ENCODE data around the gene SLC2A9.
"Not testable (repeated sequence)": the region's sequence is repeated elsewhere in the genome, so short reads cannot be mapped to it uniquely, and the experiment has no call there.

The SLC2A9 gene

DNA sequence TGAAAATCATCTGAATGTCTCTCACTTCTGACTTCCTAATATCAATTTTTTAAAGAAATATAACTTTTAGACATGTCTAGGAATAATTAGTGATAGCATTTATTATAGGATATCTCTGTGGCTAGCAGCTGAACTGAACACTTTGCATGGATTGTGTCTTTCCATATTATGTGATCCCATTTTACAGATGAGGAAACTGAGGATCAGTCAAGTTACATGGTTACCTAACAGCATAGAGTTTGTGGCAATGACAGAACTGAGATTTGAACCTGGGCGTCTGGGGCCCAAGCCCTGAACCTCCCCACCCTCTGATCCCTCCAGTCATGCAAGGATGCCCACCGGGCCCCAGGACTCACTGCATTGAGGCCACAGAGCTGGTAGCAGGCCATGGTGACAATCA is 101.3 kb downstream of the SLC2A9 start:
- H3K4me1 ChIP-seq (ENCODE audit: insufficient read depth, low read length), result 0 out of 2 replicates have a peak, but pooled peaks cover 7% of the 10 kb centered on the region
- H3K9ac ChIP-seq (ENCODE audit: low read depth, low read length), result no peak overlapping the region
- no peaks in the 10 kb centered on the region for H3K9me3 ChIP-seq (ENCODE audit: control insufficient read depth, insufficient read depth, low read length)
- H3K36me3 ChIP-seq (ENCODE audit: insufficient read depth, low read length), result no peaks in the 10 kb centered on the region

DNA sequence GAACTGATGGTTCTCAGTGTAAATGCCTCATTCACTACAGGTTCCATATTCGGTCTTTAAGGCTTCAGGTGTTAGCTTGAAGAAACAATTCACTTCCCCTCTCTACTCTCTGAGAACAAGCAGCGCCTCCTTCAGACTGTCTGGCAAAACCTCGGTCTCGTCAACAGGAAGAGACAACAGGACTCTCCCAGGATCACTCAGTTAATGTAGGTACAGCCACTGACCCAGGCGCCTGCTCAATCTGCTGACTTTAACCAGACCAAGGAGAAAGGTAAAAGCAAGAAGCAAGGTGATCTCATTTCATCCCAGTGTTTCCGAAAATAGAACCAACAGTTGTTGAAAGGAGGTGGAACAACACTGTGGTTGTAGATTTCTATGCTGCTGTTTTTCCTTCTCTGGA is 102.2 kb downstream of the SLC2A9 start:
- no peaks in the 10 kb centered on the region for H3K9me3 ChIP-seq (ENCODE audit: control insufficient read depth, insufficient read depth, low read length)

DNA sequence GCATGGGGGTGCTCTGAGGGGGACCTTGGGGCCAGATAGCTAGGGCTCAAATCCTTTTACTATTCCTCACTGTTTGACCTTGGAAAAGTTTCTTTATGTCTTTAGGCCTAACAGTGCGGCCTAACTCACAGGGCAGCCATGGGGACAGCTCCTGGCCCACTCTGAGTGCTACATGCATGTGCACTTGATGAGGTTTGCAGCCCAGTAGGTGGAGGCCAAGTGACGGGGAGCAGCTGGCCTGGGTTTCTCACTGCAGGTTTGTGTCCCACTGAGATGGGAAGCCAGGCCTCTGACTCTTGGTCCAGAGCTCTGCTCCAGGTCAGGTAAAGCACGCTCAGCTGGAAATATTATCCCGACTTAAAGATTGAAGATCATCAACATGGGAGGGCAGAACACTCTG is 102.8 kb downstream of the SLC2A9 start:
- Histone ChIP-seq H3K4me1 (ENCODE audit: insufficient read depth, low read length) (0 out of 2 replicates have a peak, but pooled peaks cover 7% of the 10 kb centered on the region), H3K9ac (ENCODE audit: low read depth, low read length) (no peak overlapping the region), H3K36me3 (ENCODE audit: insufficient read depth, low read length) (no peaks in the 10 kb centered on the region), H3K9me3 (ENCODE audit: control insufficient read depth, insufficient read depth, low read length) (no peaks in the 10 kb centered on the region)

More for the DNA sequence above, 102.2 kb downstream of the SLC2A9 start:
- H3K36me3 ChIP-seq (ENCODE audit: insufficient read depth, low read length), result no peaks in the 10 kb centered on the region
- H3K9ac ChIP-seq (ENCODE audit: low read depth, low read length), result no peak overlapping the region
- 0 out of 2 replicates have a peak, but pooled peaks cover 7% of the 10 kb centered on the region for H3K4me1 ChIP-seq (ENCODE audit: insufficient read depth, low read length)

DNA sequence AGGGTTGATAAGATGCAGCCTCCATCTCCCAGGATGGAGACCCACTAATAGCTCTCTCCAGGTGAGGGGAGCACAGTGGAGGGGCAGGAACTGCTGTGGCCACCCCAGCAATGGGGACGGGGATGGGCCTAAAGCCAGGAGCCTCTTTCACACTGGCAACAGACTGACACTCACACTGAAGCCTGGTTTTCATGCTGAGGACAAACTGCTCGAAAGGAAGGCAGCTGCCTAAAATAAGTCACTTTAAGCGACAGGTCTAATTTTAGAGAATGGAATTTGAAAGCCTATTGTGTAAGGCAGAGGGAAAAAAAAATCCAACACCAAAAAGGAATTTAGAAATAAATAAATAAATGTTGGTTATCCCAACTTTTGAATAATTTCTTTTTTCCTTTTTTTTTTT is 104.4 kb downstream of the SLC2A9 start:
- Histone ChIP-seq H3K9ac (ENCODE audit: low read depth, low read length) (no peak overlapping the region), H3K9me3 (ENCODE audit: control insufficient read depth, insufficient read depth, low read length) (no peaks in the 10 kb centered on the region), H3K4me1 (ENCODE audit: insufficient read depth, low read length) (0 out of 2 replicates have a peak, but pooled peaks cover 7% of the 10 kb centered on the region), H3K36me3 (ENCODE audit: insufficient read depth, low read length) (no peaks in the 10 kb centered on the region)

DNA sequence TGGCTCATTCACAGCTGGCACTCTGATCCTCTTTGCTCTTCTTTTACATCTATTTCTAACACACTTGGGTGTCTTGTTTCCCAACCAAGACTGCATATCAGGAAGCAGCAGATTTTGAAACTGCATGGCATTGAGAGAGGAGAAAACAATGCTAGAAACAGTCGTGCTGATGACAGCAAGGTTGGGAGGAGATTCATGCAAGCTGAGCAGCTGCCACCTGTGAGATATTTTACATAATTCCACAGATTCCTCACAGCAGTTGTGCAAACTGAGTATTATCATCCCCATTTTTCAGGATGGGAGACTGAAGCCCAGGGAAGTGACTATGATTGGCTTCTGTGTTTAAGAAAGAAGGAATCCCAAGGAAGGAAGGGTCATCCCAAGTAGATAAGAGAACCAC is 105.0 kb downstream of the SLC2A9 start:
- Histone ChIP-seq H3K36me3 (ENCODE audit: insufficient read depth, low read length) (no peaks in the 10 kb centered on the region), H3K4me1 (ENCODE audit: insufficient read depth, low read length) (0 out of 2 replicates have a peak, but pooled peaks cover 7% of the 10 kb centered on the region)

DNA sequence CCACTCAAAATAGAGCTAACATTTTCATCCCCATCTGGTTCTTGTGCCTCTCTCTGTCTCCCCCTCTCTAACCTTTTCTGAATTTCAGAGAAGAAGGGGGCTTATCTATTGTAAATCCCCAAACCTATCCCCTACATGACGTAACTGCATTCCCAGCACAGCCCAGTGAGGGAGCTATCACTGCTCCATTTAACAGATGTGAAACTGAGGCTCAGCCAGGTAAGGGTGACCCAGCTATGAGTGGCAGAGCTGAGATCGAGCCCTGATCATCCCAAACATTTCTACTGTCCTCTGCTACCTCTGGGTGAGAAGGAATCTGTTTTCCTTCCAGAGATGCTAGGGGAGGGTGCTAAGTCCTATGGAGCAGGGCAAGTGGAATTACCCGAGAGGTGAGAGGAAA is 107.5 kb downstream of the SLC2A9 start:
- Histone ChIP-seq H3K9me3 (ENCODE audit: control insufficient read depth, insufficient read depth, low read length) (no peaks in the 10 kb centered on the region), H3K4me1 (ENCODE audit: insufficient read depth, low read length) (no peaks in the 10 kb centered on the region), H3K9ac (ENCODE audit: low read depth, low read length) (no peak overlapping the region), H3K36me3 (ENCODE audit: insufficient read depth, low read length) (no peaks in the 10 kb centered on the region)

More for the DNA sequence above, 105.0 kb downstream of the SLC2A9 start:
- Histone ChIP-seq H3K9me3 (ENCODE audit: control insufficient read depth, insufficient read depth, low read length) (no peaks in the 10 kb centered on the region), H3K9ac (ENCODE audit: low read depth, low read length) (no peak overlapping the region)

DNA sequence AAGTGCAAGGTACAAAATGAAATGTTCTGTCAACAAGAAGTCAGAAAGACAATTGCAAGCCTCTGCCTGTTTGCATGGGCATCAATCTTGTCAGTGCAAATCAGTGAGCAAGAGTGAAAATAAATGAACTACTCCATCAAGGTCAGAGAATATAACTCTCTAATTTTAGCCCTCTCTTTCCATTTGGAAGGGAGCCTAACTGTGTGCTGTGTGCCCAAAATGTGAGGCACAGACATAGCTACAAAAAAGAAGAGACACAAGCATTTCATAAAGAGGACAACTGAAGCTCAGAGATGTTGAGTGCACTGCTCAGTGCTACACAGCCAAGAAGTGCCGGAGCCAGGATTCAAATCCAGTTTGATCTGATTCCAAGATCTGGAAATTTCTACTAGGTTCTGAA is 114.3 kb downstream of the SLC2A9 start:
- no peaks in the 10 kb centered on the region for H3K9me3 ChIP-seq (ENCODE audit: control insufficient read depth, insufficient read depth, low read length)
- H3K36me3 ChIP-seq (ENCODE audit: insufficient read depth, low read length), result no peaks in the 10 kb centered on the region; the same call in 1 of the 2 replicates
- H3K4me1 ChIP-seq (ENCODE audit: insufficient read depth, low read length), result no peaks in the 10 kb centered on the region
- no peak overlapping the region for H3K9ac ChIP-seq (ENCODE audit: low read depth, low read length)

DNA sequence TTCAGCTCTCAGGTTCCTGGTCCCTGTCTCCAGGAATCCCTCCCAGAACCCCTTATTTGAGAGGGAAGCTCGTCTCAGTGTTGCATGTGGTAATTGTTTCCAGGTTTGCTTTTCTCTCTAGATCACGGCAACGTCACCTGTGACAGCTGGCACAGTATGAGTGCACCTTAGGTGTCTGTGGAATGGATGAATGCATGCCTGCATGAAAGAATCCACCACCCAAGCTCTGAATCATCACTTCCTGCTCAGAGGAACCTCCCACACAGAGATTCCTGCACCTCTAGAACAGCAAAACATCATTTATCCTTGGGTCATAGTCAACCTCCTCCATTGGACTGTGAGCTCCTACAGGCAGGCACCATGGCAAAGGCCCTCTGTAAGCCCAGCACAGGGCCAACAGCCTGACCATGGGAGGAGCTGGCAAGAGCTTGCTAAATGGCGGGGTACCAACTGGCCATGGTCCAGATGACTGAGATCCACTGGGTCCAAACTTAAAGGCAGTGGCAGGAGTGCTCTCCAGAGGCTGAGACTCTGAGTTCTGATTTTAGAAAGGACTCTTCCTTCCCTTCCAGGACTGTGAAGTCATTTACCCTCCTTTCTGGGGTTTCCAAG is 116.2 kb downstream of the SLC2A9 start:
- Histone ChIP-seq H3K36me3 (ENCODE audit: insufficient read depth, low read length) (no peaks in the 10 kb centered on the region; the same call in 1 of the 2 replicates), H3K9ac (ENCODE audit: low read depth, low read length) (no peak overlapping the region), H3K9me3 (ENCODE audit: control insufficient read depth, insufficient read depth, low read length) (no peaks in the 10 kb centered on the region), H3K4me1 (ENCODE audit: insufficient read depth, low read length) (no peaks in the 10 kb centered on the region)

DNA sequence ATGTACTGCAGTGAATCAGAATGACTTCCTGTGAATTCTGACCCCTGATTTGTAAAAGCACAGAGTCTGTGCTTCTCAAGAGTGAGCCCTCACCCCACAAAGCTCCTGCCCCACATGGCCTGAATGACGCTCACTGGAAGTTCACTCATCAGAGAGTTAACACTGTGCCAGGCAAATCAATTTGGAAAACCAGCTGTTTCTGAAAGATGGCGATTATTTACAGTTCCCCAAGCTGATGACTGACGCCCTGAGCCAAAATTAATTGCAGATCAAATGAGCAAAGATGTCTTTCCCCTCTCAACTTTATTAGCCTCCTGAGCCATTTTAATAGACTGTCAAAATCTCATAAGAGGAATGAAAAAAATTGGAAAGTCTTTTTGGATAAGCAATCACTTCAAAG is 118.0 kb downstream of the SLC2A9 start:
- Histone ChIP-seq H3K9ac (ENCODE audit: low read depth, low read length) (no peak overlapping the region), H3K36me3 (ENCODE audit: insufficient read depth, low read length) (no peaks in the 10 kb centered on the region; the same call in 1 of the 2 replicates), H3K4me1 (ENCODE audit: insufficient read depth, low read length) (peaks cover 5% of the 10 kb centered on the region; the same call in 1 of the 2 replicates), H3K9me3 (ENCODE audit: control insufficient read depth, insufficient read depth, low read length) (no peaks in the 10 kb centered on the region)

DNA sequence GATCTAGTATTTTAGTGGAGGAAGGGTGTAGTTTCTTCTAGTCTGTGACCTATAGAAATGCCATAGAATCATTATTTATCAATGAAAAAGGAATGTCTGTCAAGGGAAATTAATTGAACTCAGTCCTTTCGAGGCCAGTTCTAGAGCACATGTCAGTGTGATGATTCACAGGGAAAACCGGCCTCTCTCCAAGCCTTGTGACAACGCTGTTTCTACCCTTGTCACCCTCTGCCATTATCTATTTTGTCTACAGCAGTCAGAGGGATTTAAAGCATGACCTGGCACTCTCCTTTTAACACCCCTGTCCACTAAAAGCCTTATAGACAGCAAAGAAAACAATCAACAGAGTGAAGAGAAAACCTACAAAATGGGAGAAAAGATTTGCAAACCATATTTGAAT is 120.0 kb downstream of the SLC2A9 start:
- H3K36me3 ChIP-seq (ENCODE audit: insufficient read depth, low read length), result no peaks in the 10 kb centered on the region; the same call in 1 of the 2 replicates
- H3K9ac ChIP-seq (ENCODE audit: low read depth, low read length), result no peak overlapping the region
- H3K4me1 ChIP-seq (ENCODE audit: insufficient read depth, low read length), result peaks cover 5% of the 10 kb centered on the region; the same call in 1 of the 2 replicates
- no peaks in the 10 kb centered on the region for H3K9me3 ChIP-seq (ENCODE audit: control insufficient read depth, insufficient read depth, low read length)

DNA sequence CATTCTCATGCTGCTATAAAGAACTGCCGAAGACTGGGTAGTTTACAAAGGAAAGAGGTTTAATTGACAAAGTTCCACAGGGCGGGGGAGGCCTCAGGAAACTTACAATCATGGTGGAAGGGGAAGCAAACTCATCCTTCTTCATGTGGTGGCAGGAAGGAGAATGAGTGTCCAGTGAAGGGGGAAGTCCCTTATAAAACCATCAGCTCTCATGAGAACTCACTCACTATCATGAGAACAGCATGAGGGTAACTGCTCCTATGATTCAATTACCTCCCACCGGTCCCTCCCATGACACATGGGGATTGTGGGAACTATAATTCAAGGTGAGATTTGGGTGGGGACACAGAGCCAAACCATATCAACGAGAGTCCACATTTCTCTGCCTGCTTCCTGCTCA is 120.7 kb downstream of the SLC2A9 start:
- H3K9me3 ChIP-seq (ENCODE audit: control insufficient read depth, insufficient read depth, low read length); H3K4me1 ChIP-seq (ENCODE audit: insufficient read depth, low read length); H3K9ac ChIP-seq (ENCODE audit: low read depth, low read length); H3K36me3 ChIP-seq (ENCODE audit: insufficient read depth, low read length): not testable (repeated sequence)

DNA sequence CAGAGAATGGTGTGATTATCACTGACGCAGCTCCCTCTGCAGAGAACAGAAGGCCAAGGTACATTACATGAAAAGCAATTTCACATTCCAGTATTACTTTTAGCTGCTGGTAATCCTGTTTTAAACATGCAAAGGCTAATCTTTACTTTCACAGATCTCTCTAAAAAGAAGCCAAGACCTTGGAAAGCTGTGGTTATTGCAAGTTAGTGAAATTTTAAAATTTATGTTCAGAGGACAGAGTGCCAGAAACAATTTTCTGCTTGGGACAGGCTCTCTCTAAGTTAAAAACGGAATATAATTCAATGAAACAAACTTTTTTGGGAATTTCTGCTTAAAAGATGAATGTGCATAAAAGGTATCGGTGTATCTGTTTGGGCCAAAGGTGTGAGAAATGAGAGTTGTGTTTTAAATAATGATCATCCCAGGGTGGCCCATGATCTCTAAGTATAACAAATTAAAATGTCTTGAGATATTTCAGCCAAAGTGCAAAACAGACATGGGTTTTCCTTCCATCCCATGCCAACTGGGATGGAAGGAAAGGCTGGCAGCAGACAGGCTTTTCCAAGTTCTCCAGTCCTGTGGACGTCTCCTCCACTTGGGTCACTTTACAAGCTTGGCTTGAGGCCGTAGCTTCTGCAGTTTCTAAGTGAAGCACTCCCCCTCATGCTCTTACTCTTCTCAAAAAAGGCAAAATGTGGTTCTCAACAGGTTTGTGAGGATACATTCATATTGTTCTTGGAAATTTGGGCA is 121.8 kb downstream of the SLC2A9 start:
- peaks cover 5% of the 10 kb centered on the region; the same call in 1 of the 2 replicates for H3K4me1 ChIP-seq (ENCODE audit: insufficient read depth, low read length)
- no peaks in the 10 kb centered on the region for H3K9me3 ChIP-seq (ENCODE audit: control insufficient read depth, insufficient read depth, low read length)
- H3K36me3 ChIP-seq (ENCODE audit: insufficient read depth, low read length), result no peaks in the 10 kb centered on the region
- H3K9ac ChIP-seq (ENCODE audit: low read depth, low read length), result no peak overlapping the region

DNA sequence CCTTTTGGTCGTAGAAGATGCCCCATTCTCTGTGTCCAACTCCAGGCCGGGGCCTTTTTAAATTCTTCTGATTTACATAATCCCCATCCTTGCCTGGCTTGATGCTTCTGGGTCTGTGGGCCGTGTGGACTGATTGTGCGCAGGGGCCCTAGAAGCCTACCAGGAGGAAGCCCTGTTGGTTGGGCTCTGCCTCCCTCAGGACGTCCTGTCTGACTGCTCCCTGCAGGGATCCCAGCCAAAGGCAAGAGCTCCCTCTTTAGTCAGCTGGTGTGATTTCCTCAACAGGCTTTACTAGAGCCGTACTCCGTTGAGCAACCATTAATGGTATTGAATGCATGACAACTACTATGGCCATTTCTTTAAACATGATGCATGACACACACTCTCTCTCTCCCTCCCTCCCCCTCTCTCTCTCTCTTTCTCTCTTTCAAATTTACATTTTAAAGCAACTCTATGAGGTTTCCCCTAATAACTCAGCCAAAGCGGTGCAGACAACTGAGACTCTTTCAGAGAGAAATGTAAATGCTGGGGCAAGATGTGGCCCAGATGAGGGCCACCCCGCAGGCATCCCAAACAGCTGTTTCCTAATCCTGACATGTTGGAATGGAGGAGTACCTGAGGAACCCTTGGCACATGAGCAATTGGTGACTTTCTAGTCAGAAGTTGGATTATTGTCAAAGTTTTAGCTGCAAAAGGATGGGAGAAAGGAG is 122.5 kb downstream of the SLC2A9 start:
- Histone ChIP-seq H3K4me1 (ENCODE audit: insufficient read depth, low read length) (peaks cover 5% of the 10 kb centered on the region; the same call in 1 of the 2 replicates), H3K9ac (ENCODE audit: low read depth, low read length) (no peak overlapping the region), H3K9me3 (ENCODE audit: control insufficient read depth, insufficient read depth, low read length) (no peaks in the 10 kb centered on the region), H3K36me3 (ENCODE audit: insufficient read depth, low read length) (no peaks in the 10 kb centered on the region)

DNA sequence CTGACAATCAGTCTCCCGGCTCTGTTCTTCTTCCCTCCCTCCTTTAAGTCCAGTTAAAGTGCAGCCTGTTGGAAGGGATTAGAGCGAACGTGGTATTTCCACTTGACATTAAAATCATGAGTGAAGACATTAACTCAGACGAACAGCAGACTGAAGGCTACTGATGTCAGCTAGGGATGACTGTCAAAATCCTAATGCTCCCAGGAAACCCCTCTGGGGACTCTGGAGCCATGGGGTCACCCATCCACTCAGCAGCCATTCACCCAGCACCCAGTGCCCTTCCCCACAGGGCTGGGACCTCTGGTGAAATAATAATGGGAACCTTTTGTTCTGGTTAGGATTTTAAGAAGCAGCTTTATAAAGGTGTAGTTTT is 126.0 kb downstream of the SLC2A9 start:
- Histone ChIP-seq H3K4me1 (ENCODE audit: insufficient read depth, low read length) (peaks cover 5% of the 10 kb centered on the region; the same call in 1 of the 2 replicates), H3K9me3 (ENCODE audit: control insufficient read depth, insufficient read depth, low read length) (no peaks in the 10 kb centered on the region), H3K9ac (ENCODE audit: low read depth, low read length) (no peak overlapping the region), H3K36me3 (ENCODE audit: insufficient read depth, low read length) (no peaks in the 10 kb centered on the region)
